Smooth muscle cell (in vitro differentiated cells): ENCODE results near the gene IGF2BP2. TPM values are rescaled to one million over a fixed set of nuclear protein-coding genes. Genes with fewer than 3 reads are reported as not detected.

Source experiments
- DNase-seq: peaks from one replicate; lab custom pipeline; 2025; ENCODE audit not compliant: unreplicated experiment; lab: John Stamatoyannopoulos, UW
- H2AFZ ChIP-seq: fragments of 200-600 bp; sonication (generic); 2 replicates; pipeline ENCODE4 v1.6.0; 2016; ENCODE audit warnings: antibody characterized with exemption, low read depth, mild to moderate bottlenecking
- H3F3A ChIP-seq: fragments of 200-600 bp; sonication (generic); 2 replicates; pipeline ENCODE4 v1.6.0; 2017; ENCODE audit warnings: antibody characterized with exemption, low read depth
- H3K27ac ChIP-seq: fragments of 200-600 bp; sonication (generic); 2 replicates; pipeline ENCODE4 v1.5.1; 2016; ENCODE audit warnings: low read depth, mild to moderate bottlenecking
- H3K27me3 ChIP-seq: fragments of 200-600 bp; sonication (generic); 2 replicates; pipeline ENCODE4 v1.6.1; 2016; ENCODE audit warnings: low read depth, mild to moderate bottlenecking
- H3K36me3 ChIP-seq: fragments of 200-600 bp; sonication (generic); 2 replicates; pipeline ENCODE4 v1.5.1; 2016; ENCODE audit warnings: low read depth
- H3K4me1 ChIP-seq: fragments of 200-600 bp; sonication (generic); 2 replicates; pipeline ENCODE4 v1.5.1; 2016; ENCODE audit warnings: low read depth
- H3K4me2 ChIP-seq: fragments of 200-600 bp; sonication (generic); 2 replicates; pipeline ENCODE4 v1.6.0; 2016; ENCODE audit warnings: mild to moderate bottlenecking
- H3K4me3 ChIP-seq: fragments of 200-600 bp; sonication (generic); 2 replicates; pipeline ENCODE4 v1.5.1; 2016; ENCODE audit warnings: mild to moderate bottlenecking
- H3K79me2 ChIP-seq: fragments of 200-600 bp; sonication (generic); 2 replicates; pipeline ENCODE4 v1.6.0; 2016; ENCODE audit warnings: low read depth, mild to moderate bottlenecking
- H3K9ac ChIP-seq: fragments of 200-600 bp; sonication (generic); 2 replicates; pipeline ENCODE4 v1.6.0; 2016; ENCODE audit warnings: low read depth
- H3K9me3 ChIP-seq: fragments of 200-600 bp; sonication (generic); replicated peaks from 2 replicates; pipeline ENCODE4 v1.5.1; 2016; ENCODE audit warnings: low read depth
- H4K20me1 ChIP-seq: fragments of 200-600 bp; sonication (generic); 2 replicates; pipeline ENCODE4 v1.6.0; 2016; ENCODE audit warnings: low read depth
- CTCF ChIP-seq: fragments of 200-600 bp; sonication (generic); IDR thresholded peaks from 2 replicates; pipeline ENCODE4 v1.5.1; 2017; ENCODE audit warnings: borderline replicate concordance, mild to moderate bottlenecking, antibody characterized with exemption; ENCODE audit not compliant: insufficient read depth, poor library complexity, severe bottlenecking
- WGBS: methylation state at CpG from one replicate; pipeline ENCODE4 v1.1.7; 2016; ENCODE audit warnings: low lambda C conversion rate; 5-methylcytosine and 5-hydroxymethylcytosine counted together
- polyA plus RNA-seq: library from polyadenylated mRNA; unstranded; fragments of >200 nt; fragmentation: Nextera tagmentation; extraction: Ambion mirVana; gene quantifications from 2 replicates; pipeline ENCODE4 v1.2.1, GENCODE V29; 2016
- total RNA-seq: library from RNA; depleted of rRNA; stranded (reverse); fragments of >200 nt; gene quantifications from 2 replicates; pipeline ENCODE4 v1.2.3, GENCODE V29; 2014

IGF2BP2 gene
- total and polyA plus RNA-seq, 2 experiments from 2014 or later = 59.2 to 80.6 TPM

- peaks cover 3% of the 10 kb centered on the region for H3K36me3 ChIP-seq
- H3K27me3 ChIP-seq = no peaks in the 10 kb centered on the region
- peak overlapping the region; percentile 55 for H3K4me2 ChIP-seq
- H3F3A ChIP-seq = peaks cover 50% of the 10 kb centered on the region
- H2AFZ ChIP-seq = no peak overlapping the region
- H3K9ac ChIP-seq = peak overlapping the region; percentile 72
- no peak for TF ChIP-seq CTCF
- H3K79me2 ChIP-seq = peaks cover 5% of the 10 kb centered on the region
- peaks cover 5% of the 10 kb centered on the region for H3K4me1 ChIP-seq
- WGBS = 37% methylated on average over 8 of the region's 8 CpGs
- no peaks in the 10 kb centered on the region for H3K9me3 ChIP-seq
- H4K20me1 ChIP-seq = peaks cover 70% of the 10 kb centered on the region
- no peak overlapping the region for H3K4me3 ChIP-seq
- DNase-seq = peak; percentile 5
- H3K27ac ChIP-seq = peak overlapping the region; percentile 97
These were observed 168.5 kb downstream of the IGF2BP2 start for GRCh38 chr3:185656321-185656840.

GRCh38 chr3:185655426-185656320 is 169.2 kb downstream of the IGF2BP2 start:
- DNase-seq = no peak
- Histone ChIP-seq H2AFZ (no peak overlapping the region), H3K4me1 (peaks cover 5% of the 10 kb centered on the region), H3K9ac (no peak overlapping the region), H3K4me3 (no peak overlapping the region), H4K20me1 (peaks cover 63% of the 10 kb centered on the region), H3K27ac (peak overlapping the region; percentile 97), H3K9me3 (no peaks in the 10 kb centered on the region), H3K36me3 (peaks cover 3% of the 10 kb centered on the region), H3F3A (peaks cover 45% of the 10 kb centered on the region), H3K27me3 (no peaks in the 10 kb centered on the region), H3K79me2 (peaks cover 5% of the 10 kb centered on the region), H3K4me2 (no peak overlapping the region)
- no peak for TF ChIP-seq CTCF
- WGBS = 94% methylated on average over 12 of the region's 12 CpGs

- WGBS = 100% methylated on average over 2 of the region's 2 CpGs
- H3K9me3 ChIP-seq = no peaks in the 10 kb centered on the region
- H3K27me3 ChIP-seq = no peaks in the 10 kb centered on the region
- DNase-seq = no peak
- no peak overlapping the region for H3K4me2 ChIP-seq
- H3K4me3 ChIP-seq = no peak overlapping the region
- H3K4me1 ChIP-seq = peaks cover 5% of the 10 kb centered on the region
- H3K9ac ChIP-seq = no peak overlapping the region
- peaks cover 55% of the 10 kb centered on the region for H4K20me1 ChIP-seq
- peaks cover 38% of the 10 kb centered on the region for H3F3A ChIP-seq
- TF ChIP-seq CTCF = no peak
- H3K27ac ChIP-seq = no peak overlapping the region
- H2AFZ ChIP-seq = no peak overlapping the region
- H3K36me3 ChIP-seq = peaks cover 3% of the 10 kb centered on the region
- H3K79me2 ChIP-seq = peaks cover 6% of the 10 kb centered on the region
These were observed 170.1 kb downstream of the IGF2BP2 start for GRCh38 chr3:185654758-185655145.
